ENCODE data around the gene EXOC6B.

- no peak for TF ChIP-seq EZH2 (IDR thresholded peaks at IDR 0.05; ENCODE audit: insufficient read depth, poor library complexity, severe bottlenecking)
- TF ChIP-seq EZH2phosphoT487 (IDR thresholded peaks at IDR 0.05; ENCODE audit: insufficient read depth, low read depth) = no peak
Measured at GRCh38 chr2:72674982-72675915, 150.6 kb downstream of the EXOC6B start.
